CD4-positive, alpha-beta memory T cell (primary cell): ENCODE data around the gene MINDY1. TPM values are rescaled to one million over a fixed set of nuclear protein-coding genes. Genes with fewer than 3 reads are reported as not detected.
A peak's percentile ranks its signal among the peaks of the same experiment; 100 is the strongest.

Source experiments
- CTCF ChIA-PET: fragments of 350-600 bp; sonication (Branson Sonifier 250); formaldehyde crosslinking; loops from one replicate; lab custom pipeline; 2021; ENCODE audit warnings: inconsistent platforms; ENCODE audit not compliant: partially characterized antibody; lab: Charles Lee
- POLR2A ChIA-PET: fragments of 350-600 bp; sonication (Branson Sonifier 250); formaldehyde crosslinking; loops from one replicate; lab custom pipeline; 2021; ENCODE audit not compliant: partially characterized antibody; lab: Charles Lee
- DNase-seq, 5 donors: peaks; one replicate each; pipeline versions ENCODE4 v3.0.0 to v3.0.0-alpha.2; 2020 to 2022; ENCODE audit warnings: mixed read lengths in 1 of 5
- H3K27ac ChIP-seq: one replicate; pipeline ENCODE4 v1.7.0; 2013; ENCODE audit warnings: low read depth, low read length
- H3K27me3 ChIP-seq: 2 replicates; pipeline ENCODE4 v1.7.0; 2013; ENCODE audit warnings: mild to moderate bottlenecking, low read length, moderate library complexity; ENCODE audit not compliant: insufficient read depth
- H3K36me3 ChIP-seq: 2 replicates; pipeline ENCODE4 v1.7.0; 2013; ENCODE audit warnings: mild to moderate bottlenecking, low read length, moderate library complexity; ENCODE audit not compliant: insufficient read depth
- H3K4me1 ChIP-seq: 2 replicates; pipeline ENCODE4 v1.7.0; 2013; ENCODE audit warnings: mild to moderate bottlenecking, low read length, moderate library complexity; ENCODE audit not compliant: insufficient read depth
- H3K4me3 ChIP-seq, 2 donors: one replicate each; pipeline ENCODE4 v1.7.0; 2013; ENCODE audit warnings: low read length in 2 of 2, mild to moderate bottlenecking in 1 of 2
- H3K9me3 ChIP-seq, 2 donors: one replicate each; pipeline ENCODE4 v1.7.0; 2013; ENCODE audit warnings: low read length in 2 of 2, control low read depth in 1 of 2; ENCODE audit not compliant: control insufficient read depth in 1 of 2
- H3K27ac Mint-ChIP-seq, 7 donors: one replicate each; pipeline ENCODE4 v1.8.0; 2020 to 2021; ENCODE audit warnings: mixed read lengths in 7 of 7, mild to moderate bottlenecking in 6 of 7, inconsistent platforms in 3 of 7, moderate library complexity in 3 of 7
- H3K27me3 Mint-ChIP-seq, 2 donors: one replicate each; pipeline ENCODE4 v1.8.0; 2020 to 2021; ENCODE audit warnings: mixed read lengths in 2 of 2
- H3K36me3 Mint-ChIP-seq, 2 donors: one replicate each; pipeline ENCODE4 v1.8.0; 2020 to 2021; ENCODE audit warnings: mixed read lengths in 2 of 2, inconsistent platforms in 1 of 2, mild to moderate bottlenecking in 1 of 2
- H3K4me1 Mint-ChIP-seq, 4 donors: one replicate each; pipeline ENCODE4 v1.8.0; 2020 to 2021; ENCODE audit warnings: mixed read lengths in 4 of 4, mild to moderate bottlenecking in 1 of 4
- H3K4me3 Mint-ChIP-seq, 8 donors: one replicate each; pipeline ENCODE4 v1.8.0; 2020 to 2021; ENCODE audit warnings: mixed read lengths in 8 of 8, mild to moderate bottlenecking in 7 of 8, moderate library complexity in 6 of 8, inconsistent platforms in 3 of 8
- H3K9me3 Mint-ChIP-seq, 8 donors: one replicate each; pipeline ENCODE4 v1.8.0; 2020 to 2021; ENCODE audit warnings: mixed read lengths in 8 of 8, mild to moderate bottlenecking in 5 of 8, inconsistent platforms in 3 of 8, moderate library complexity in 1 of 8
- intact Hi-C: fragments of 100-400 bp; cut with micrococcal nuclease; formaldehyde crosslinking; loops from one replicate; pipeline ENCODE4 v1.15.1; 2023
- polyA plus RNA-seq, 2 donors: library from polyadenylated mRNA; unstranded; fragments of 300-500 nt; fragmentation: Illumina TruSeq; gene quantifications; one replicate each; pipeline ENCODE4 v1.2.3, GENCODE V29; 2021
- total RNA-seq, 2 experiments: library from RNA; stranded (reverse); gene quantifications; one replicate each; pipeline ENCODE4 v1.2.3, GENCODE V29; 2021

The MINDY1 gene
- total and polyA plus RNA-seq, 4 experiments from 2014 or later, result 6.5 to 32.1 (median 24.5) TPM

DNA sequence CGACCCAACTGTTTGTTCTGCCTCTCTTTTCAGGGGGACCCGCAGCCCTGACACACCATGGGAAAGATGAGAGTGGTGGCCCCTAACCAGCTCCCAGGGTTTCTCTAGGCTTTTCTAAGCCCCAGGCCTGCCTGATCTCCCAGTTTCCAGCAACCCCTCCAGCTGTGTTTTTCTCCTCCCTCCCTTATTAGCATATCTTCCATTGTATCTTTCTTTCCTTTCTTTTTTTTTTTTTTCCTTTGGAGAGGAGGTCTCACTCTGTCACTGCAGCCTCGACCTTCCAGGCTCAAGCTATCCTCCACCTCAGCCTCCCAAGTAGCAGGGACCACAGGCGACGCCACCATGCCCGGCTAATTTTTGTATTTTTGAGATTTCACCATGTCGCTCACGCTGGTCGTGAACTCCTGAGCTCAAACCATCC, 30.3 kb downstream of the MINDY1 start:
- H3K4me3 ChIP-seq, result no peak overlapping the region
- no peak overlapping the region for H3K27ac ChIP-seq
- intact Hi-C loops, result loop anchor here (10.0 kb wide), 1 partner anchor 512 kb away; no protein-coding TSS in a partner anchor

DNA sequence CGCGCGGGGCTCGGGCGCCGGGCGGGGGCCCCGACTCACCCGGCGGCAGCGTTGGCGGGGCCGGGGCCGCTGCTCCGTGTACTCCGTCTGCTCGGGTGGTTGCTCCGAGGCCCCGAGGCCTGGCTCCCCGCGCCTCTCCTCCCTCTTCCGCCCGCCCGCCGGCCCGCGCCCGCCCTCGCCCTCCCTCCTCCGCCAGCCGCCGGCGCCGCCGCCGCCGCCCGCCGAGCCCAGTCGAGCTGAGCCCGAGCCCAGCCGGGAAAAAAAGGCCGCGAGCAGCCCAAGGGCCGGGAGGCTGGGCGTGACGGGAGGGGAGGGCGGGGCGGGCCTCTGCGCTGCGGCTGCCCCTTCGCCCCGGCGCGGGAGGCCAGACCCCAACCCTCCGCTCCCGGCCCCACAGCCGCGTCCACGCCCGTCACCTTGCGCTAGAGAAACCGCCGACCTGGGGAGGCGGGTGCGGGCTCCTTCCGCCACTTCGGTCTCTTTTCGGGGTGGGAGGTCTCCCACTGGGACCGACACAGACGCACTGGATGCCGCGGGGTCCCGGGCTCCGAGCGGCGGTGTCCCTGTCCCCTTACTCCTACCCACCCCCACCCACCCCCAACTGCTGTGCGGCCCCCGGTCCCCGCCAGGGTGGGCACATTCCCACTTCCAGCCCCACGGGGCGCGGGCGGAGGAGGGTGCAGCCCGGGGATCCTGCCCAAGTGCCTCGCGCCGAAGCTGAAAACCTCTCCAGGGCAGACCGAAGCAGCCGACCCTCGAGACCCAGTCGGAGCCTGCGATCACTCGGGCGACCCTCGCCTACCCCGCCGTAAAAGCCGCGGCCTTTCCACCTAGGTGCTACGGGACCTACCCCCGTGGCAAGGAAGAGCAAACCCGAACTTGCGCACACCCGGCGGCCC, 31.9 kb downstream of the MINDY1 start, which contains the start of gene CERS2:
TSS of gene CERS2 (minus strand) at position 256 of the 899 bp plus-strand sequence. CDS start 5,745 bp downstream, outside the sequence.
- Histone ChIP-seq H3K4me3 (peak within 1 kb of the TSS; percentile 78 to 83), H3K27ac (peak within 1 kb of the TSS; percentile 84), H3K4me1 (peaks cover 76% of the 10 kb centered on the region), H3K27me3 (no peaks in the 10 kb centered on the region), H3K36me3 (no peaks in the 10 kb centered on the region), H3K9me3 (no peaks in the 10 kb centered on the region)
- H3K27ac Mint-ChIP-seq, result peak within 1 kb of the TSS; percentile 91 to 95 (median 92)
- peaks cover 0 to 12% of the 10 kb centered on the region in 2 donors for H3K36me3 Mint-ChIP-seq
- ChIA-PET POLR2A (interaction anchor here (0.9 to 4.1 kb wide), 12 partner anchors 12 to 611 kb away, joined by 3 to 30 read pairs (median 4); partner anchors contain the start of genes ARNT, ENSA, MCL1 and MINDY1), CTCF (interaction anchor here (0.7 to 15.8 kb wide), 5 partner anchors 9 to 36 kb away, joined by 3 to 255 read pairs (median 4); partner anchors contain the start of gene MINDY1)
- intact Hi-C loops, result loop anchor here (1.0 to 10.0 kb wide), 4 partner anchors 32 to 510 kb away; partner anchors contain the start of genes ARNT, MINDY1 and SETDB1
- no peaks in the 10 kb centered on the region for H3K9me3 Mint-ChIP-seq
- H3K4me1 Mint-ChIP-seq, result peaks cover 48 to 82% (median 63%) of the 10 kb centered on the region in 4 donors
- H3K4me3 Mint-ChIP-seq, result peak within 1 kb of the TSS; percentile 86 to 95 (median 89)
- H3K27me3 Mint-ChIP-seq, result no peaks in the 10 kb centered on the region
- DNase-seq, result peak; percentile 73 to 84 (median 81)

More for the DNA sequence above, 30.3 kb downstream of the MINDY1 start:
- ChIA-PET CTCF (interaction anchor here (0.5 to 15.8 kb wide), 4 partner anchors 24 to 77 kb away, joined by 3 to 255 read pairs (median 6); partner anchors contain the start of genes MINDY1 and SETDB1), POLR2A (interaction anchor here (0.7 to 4.1 kb wide), 6 partner anchors 25 to 612 kb away, joined by 3 to 30 read pairs (median 3); partner anchors contain the start of genes MINDY1 and RPRD2)
- H3K27me3 Mint-ChIP-seq, result no peaks in the 10 kb centered on the region
- Histone ChIP-seq H3K27me3 (no peaks in the 10 kb centered on the region), H3K9me3 (no peaks in the 10 kb centered on the region), H3K4me1 (peaks cover 63% of the 10 kb centered on the region), H3K36me3 (no peaks in the 10 kb centered on the region)
- H3K9me3 Mint-ChIP-seq, result no peaks in the 10 kb centered on the region
- H3K27ac Mint-ChIP-seq, result peak overlapping the region; percentile 61 to 94 (median 90)
- H3K4me1 Mint-ChIP-seq, result peaks cover 40 to 68% (median 53%) of the 10 kb centered on the region in 4 donors
- peaks cover 0 to 11% of the 10 kb centered on the region in 2 donors for H3K36me3 Mint-ChIP-seq
- no peak for DNase-seq
- H3K4me3 Mint-ChIP-seq, result peak overlapping the region; percentile 50 to 85 (median 82)

- CTCF ChIA-PET, result interaction anchor here (0.7 to 15.8 kb wide), 7 partner anchors 8 to 413 kb away, joined by 3 to 255 read pairs (median 3); partner anchors contain the start of gene MINDY1
- Mint-ChIP-seq H3K4me1 (peaks cover 45 to 74% (median 58%) of the 10 kb centered on the region in 4 donors), H3K27me3 (no peaks in the 10 kb centered on the region), H3K9me3 (no peaks in the 10 kb centered on the region), H3K27ac (peak overlapping the region; percentile 91 to 95 (median 92)), H3K4me3 (peak overlapping the region; percentile 86 to 95 (median 89)), H3K36me3 (peaks cover under 1 to 15% of the 10 kb centered on the region in 2 donors)
- no peaks in the 10 kb centered on the region for H3K36me3 ChIP-seq
- POLR2A ChIA-PET, result interaction anchor here (0.5 to 4.1 kb wide), 24 partner anchors 9 to 610 kb away, joined by 3 to 30 read pairs (median 4); partner anchors contain the start of genes ARNT, CDC42SE1, ENSA and GOLPH3L
- H3K4me3 ChIP-seq, result peak overlapping the region; percentile 78 to 83
- no peaks in the 10 kb centered on the region for H3K9me3 ChIP-seq
- intact Hi-C loops, result loop anchor here (1.0 to 10.0 kb wide), 4 partner anchors 33 to 509 kb away; partner anchors contain the start of genes ARNT, MINDY1 and SETDB1
- peak in 4 of 5 donors; percentile 32 to 55 (median 36) for DNase-seq
- no peaks in the 10 kb centered on the region for H3K27me3 ChIP-seq
- peaks cover 68% of the 10 kb centered on the region for H3K4me1 ChIP-seq
- peak overlapping the region; percentile 84 for H3K27ac ChIP-seq
Measured at GRCh38 chr1:150973836-150974579, 32.7 kb downstream of the MINDY1 start.

- no peak for DNase-seq
- Mint-ChIP-seq H3K27me3 (no peaks in the 10 kb centered on the region), H3K27ac (peak overlapping the region; percentile 91 to 95 (median 92)), H3K4me3 (peak overlapping the region; percentile 86 to 95 (median 89)), H3K4me1 (peaks cover 45 to 67% (median 54%) of the 10 kb centered on the region in 4 donors), H3K36me3 (peaks cover 5 to 21% of the 10 kb centered on the region in 2 donors), H3K9me3 (no peaks in the 10 kb centered on the region)
- CTCF ChIA-PET, result interaction anchor here (1.0 to 15.8 kb wide), 6 partner anchors 8 to 412 kb away, joined by 3 to 255 read pairs (median 3); partner anchors contain the start of gene MINDY1
- POLR2A ChIA-PET, result interaction anchor here (0.6 to 4.1 kb wide), 21 partner anchors 9 to 410 kb away, joined by 3 to 30 read pairs (median 4); partner anchors contain the start of genes ARNT, CDC42SE1, ENSA and GOLPH3L
- H3K27ac ChIP-seq, result peak overlapping the region; percentile 84
- H3K27me3 ChIP-seq, result no peaks in the 10 kb centered on the region
- intact Hi-C loops, result loop anchor here (10.0 kb wide), 1 partner anchor 509 kb away; no protein-coding TSS in a partner anchor
- H3K9me3 ChIP-seq, result no peaks in the 10 kb centered on the region
- peak overlapping the region; percentile 78 to 83 for H3K4me3 ChIP-seq
- H3K36me3 ChIP-seq, result peaks cover 5% of the 10 kb centered on the region
- peaks cover 65% of the 10 kb centered on the region for H3K4me1 ChIP-seq
Measured at GRCh38 chr1:150973258-150973835, 33.4 kb downstream of the MINDY1 start.

GRCh38 chr1:150972417-150972940, 34.2 kb downstream of the MINDY1 start:
- Histone ChIP-seq H3K4me1 (peaks cover 60% of the 10 kb centered on the region), H3K27me3 (no peaks in the 10 kb centered on the region), H3K27ac (peak overlapping the region; percentile 84), H3K36me3 (peaks cover 14% of the 10 kb centered on the region), H3K9me3 (no peaks in the 10 kb centered on the region), H3K4me3 (peak overlapping the region in 1 of 2 donors; percentile 78)
- Mint-ChIP-seq H3K4me1 (peaks cover 43 to 65% (median 51%) of the 10 kb centered on the region in 4 donors), H3K27me3 (no peaks in the 10 kb centered on the region), H3K36me3 (peaks cover 13 to 29% of the 10 kb centered on the region in 2 donors), H3K27ac (peak overlapping the region; percentile 91 to 95 (median 92)), H3K9me3 (peaks cover 0 to 1% (median 0%) of the 10 kb centered on the region in 8 donors), H3K4me3 (peak overlapping the region; percentile 86 to 95 (median 89))
- POLR2A ChIA-PET, result interaction anchor here (0.6 kb wide), 1 partner anchor 38 kb away, joined by 4 read pairs; no protein-coding TSS in a partner anchor
- CTCF ChIA-PET, result no interaction called here
- intact Hi-C loops, result loop anchor here (10.0 kb wide), 1 partner anchor 508 kb away; no protein-coding TSS in a partner anchor
- no peak for DNase-seq
